ENCODE data around the gene SLC9A4. TPM values are rescaled to one million over a fixed set of nuclear protein-coding genes. Genes with fewer than 3 reads are reported as not detected.

The SLC9A4 gene
- under 0.01 TPM in 2 replicates for total RNA-seq

GRCh38 chr2:102473020-102473419 lies at the start of gene SLC9A4:
Gene SLC9A4, plus strand, starts transcription at chr2:102473226. Its CDS starts 534 bp downstream, at chr2:102473760.

Small RNA genes lying within 50 kb of the gene (small RNA-seq; reads per million reads assigned to genes)
- not detected for gene MIR4772

Other genes starting within 250 kb of the SLC9A4 start
- 11.1 and 31.0 TPM in 2 replicates for gene IL1RL1, start 161.7 kb upstream of the SLC9A4 start, total RNA-seq
- gene IL18R1, start 117.4 kb upstream of the SLC9A4 start, total RNA-seq, result 1.6 and 3.4 TPM in 2 replicates
- gene IL18RAP, start 50.1 kb upstream of the SLC9A4 start, total RNA-seq, result not detected in 2 replicates
- under 0.01 TPM in 1 of 2 replicates, not detected in the other for gene SLC9A2, start 146.3 kb downstream of the SLC9A4 start, total RNA-seq